Astrocyte of the cerebellum (primary cell): ENCODE measurements around the gene AHSA1.

Experiments
- DNase-seq: peaks from one replicate; pipeline ENCODE4 v3.0.0-alpha.2; 2011; ENCODE audit warnings: low read depth
- H3K4me3 ChIP-seq: 2 replicates; pipeline ENCODE4 v1.5.1; 2011; ENCODE audit warnings: mild to moderate bottlenecking, low read depth, low read length, moderate library complexity
- CTCF ChIP-seq: IDR thresholded peaks from 2 replicates; pipeline ENCODE4 v1.5.1; 2012; ENCODE audit warnings: low read length, low read depth, moderate library complexity, mild to moderate bottlenecking; ENCODE audit errors: missing control alignments
- in situ Hi-C: cut with HindIII; loops from 2 replicates; pipeline ENCODE4 v1.10.0; 2017; ENCODE audit warnings: low sequenced_read_pairs

The AHSA1 gene

GRCh38 chr14:77502109-77502782 is 44.4 kb downstream of the AHSA1 start:
- in situ Hi-C loops = no loop called here
- no peak for DNase-seq
- H3K4me3 ChIP-seq = no peak overlapping the region
- no peak for TF ChIP-seq CTCF

GRCh38 chr14:77503138-77503537 is 45.2 kb downstream of the AHSA1 start:
- no peak overlapping the region for H3K4me3 ChIP-seq
- in situ Hi-C loops = no loop called here
- TF ChIP-seq CTCF = no peak
- DNase-seq = no peak

GRCh38 chr14:77505031-77505430 is 47.1 kb downstream of the AHSA1 start:
- no peak overlapping the region for H3K4me3 ChIP-seq
- in situ Hi-C loops = no loop called here
- DNase-seq = no peak
- TF ChIP-seq CTCF = no peak

- no peak for DNase-seq
- in situ Hi-C loops = no loop called here
- no peak overlapping the region for H3K4me3 ChIP-seq
- no peak for TF ChIP-seq CTCF
Observed at GRCh38 chr14:77507762-77508161, 49.9 kb downstream of the AHSA1 start.

- in situ Hi-C loops = no loop called here
- no peak for TF ChIP-seq CTCF
- no peak for DNase-seq
- no peak overlapping the region for H3K4me3 ChIP-seq
Observed at GRCh38 chr14:77508249-77508648, 50.4 kb downstream of the AHSA1 start.

GRCh38 chr14:77508876-77509275 is 51.0 kb downstream of the AHSA1 start:
- in situ Hi-C loops = no loop called here
- H3K4me3 ChIP-seq = no peak overlapping the region
- DNase-seq = no peak
- TF ChIP-seq CTCF = no peak
